ENCODE data around the gene PRKACA.
"Not testable (repeated sequence)": the region's sequence is repeated elsewhere in the genome, so short reads cannot be mapped to it uniquely, and the experiment has no call there.

The PRKACA gene

GRCh38 chr19:14061751-14062557 is 55.6 kb downstream of the PRKACA start, which contains the start of gene PALM3:
PALM3 (minus strand) TSS chr19:14062076; CDS start chr19:14061980, 96 bp downstream.
- DNase-seq = no peak

- no peak for DNase-seq
These were observed 56.3 kb downstream of the PRKACA start for GRCh38 chr19:14061081-14061749.

GRCh38 chr19:14059652-14060155 is 57.9 kb downstream of the PRKACA start:
- DNase-seq = no peak

- DNase-seq = no peak
These were observed 58.5 kb downstream of the PRKACA start for GRCh38 chr19:14059093-14059480.

GRCh38 chr19:14058182-14059092 is 59.1 kb downstream of the PRKACA start:
- no peak for DNase-seq

GRCh38 chr19:14056741-14057356 is 60.7 kb downstream of the PRKACA start:
- DNase-seq = no peak

GRCh38 chr19:14056069-14056666 is 61.4 kb downstream of the PRKACA start:
- no peak for DNase-seq

GRCh38 chr19:14055396-14055795 is 62.2 kb downstream of the PRKACA start:
- no peak for DNase-seq

- no peak for DNase-seq
These were observed 62.8 kb downstream of the PRKACA start for GRCh38 chr19:14054721-14055120.

GRCh38 chr19:14054099-14054498 is 63.5 kb downstream of the PRKACA start:
- no peak for DNase-seq

GRCh38 chr19:14053500-14053899 is 64.1 kb downstream of the PRKACA start:
- no peak for DNase-seq

GRCh38 chr19:14053032-14053431 is 64.5 kb downstream of the PRKACA start:
- no peak for DNase-seq

- no peak for DNase-seq
These were observed 65.1 kb downstream of the PRKACA start for GRCh38 chr19:14052470-14052869.

- DNase-seq = no peak
These were observed 65.6 kb downstream of the PRKACA start for GRCh38 chr19:14051980-14052379.

GRCh38 chr19:14050961-14051360 is 66.6 kb downstream of the PRKACA start:
- DNase-seq = not testable (repeated sequence)

- DNase-seq = no peak
These were observed 67.0 kb downstream of the PRKACA start for GRCh38 chr19:14050512-14050911.

- no peak for DNase-seq
These were observed 69.0 kb downstream of the PRKACA start for GRCh38 chr19:14048443-14049153.

GRCh38 chr19:14047866-14048265 is 69.7 kb downstream of the PRKACA start:
- not testable (repeated sequence) for DNase-seq

- peak; percentile 25 for DNase-seq
These were observed 74.6 kb downstream of the PRKACA start for GRCh38 chr19:14042659-14043608.

Data from NCI-H2227 treated with DMSO at 0.1 percent for 48 hours (cell line).